ENCODE measurements around the gene IFT80.

DNA sequence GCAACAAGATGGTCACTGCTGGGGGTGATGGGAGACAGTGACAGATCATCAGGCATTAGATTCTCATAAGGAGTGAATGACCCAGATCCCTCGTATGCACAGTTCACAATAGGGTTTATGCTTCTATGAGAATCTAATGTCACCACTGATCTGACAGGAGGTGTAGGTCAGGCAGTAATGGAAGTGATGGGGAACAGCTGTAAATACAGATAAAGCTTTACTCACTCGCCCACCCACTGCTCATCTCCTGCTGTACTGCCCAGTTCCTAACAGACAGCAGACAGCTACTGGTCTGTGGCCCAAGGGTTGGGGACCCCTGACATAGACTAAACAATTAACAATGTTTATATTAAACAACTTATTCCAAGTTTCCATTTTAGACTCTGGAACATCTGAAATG lies 25.4 kb downstream of the IFT80 start:
- TF ChIP-seq POLR2A (IDR thresholded peaks at IDR 0.05): no peak
- TF ChIP-seq, protein P1, sequence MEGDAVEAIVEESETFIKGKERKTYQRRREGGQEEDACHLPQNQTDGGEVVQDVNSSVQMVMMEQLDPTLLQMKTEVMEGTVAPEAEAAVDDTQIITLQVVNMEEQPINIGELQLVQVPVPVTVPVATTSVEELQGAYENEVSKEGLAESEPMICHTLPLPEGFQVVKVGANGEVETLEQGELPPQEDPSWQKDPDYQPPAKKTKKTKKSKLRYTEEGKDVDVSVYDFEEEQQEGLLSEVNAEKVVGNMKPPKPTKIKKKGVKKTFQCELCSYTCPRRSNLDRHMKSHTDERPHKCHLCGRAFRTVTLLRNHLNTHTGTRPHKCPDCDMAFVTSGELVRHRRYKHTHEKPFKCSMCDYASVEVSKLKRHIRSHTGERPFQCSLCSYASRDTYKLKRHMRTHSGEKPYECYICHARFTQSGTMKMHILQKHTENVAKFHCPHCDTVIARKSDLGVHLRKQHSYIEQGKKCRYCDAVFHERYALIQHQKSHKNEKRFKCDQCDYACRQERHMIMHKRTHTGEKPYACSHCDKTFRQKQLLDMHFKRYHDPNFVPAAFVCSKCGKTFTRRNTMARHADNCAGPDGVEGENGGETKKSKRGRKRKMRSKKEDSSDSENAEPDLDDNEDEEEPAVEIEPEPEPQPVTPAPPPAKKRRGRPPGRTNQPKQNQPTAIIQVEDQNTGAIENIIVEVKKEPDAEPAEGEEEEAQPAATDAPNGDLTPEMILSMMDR (IDR thresholded peaks at IDR 0.05): no peak
